GM21786 (cell line): Measurements from ENCODE around the gene NEXN.

Source experiments
- ATAC-seq: cut with Tn5 transposase; IDR thresholded peaks from one replicate; pipeline ENCODE4 v1.9.1; 2021; ENCODE audit not compliant: unreplicated experiment

NEXN gene

DNA sequence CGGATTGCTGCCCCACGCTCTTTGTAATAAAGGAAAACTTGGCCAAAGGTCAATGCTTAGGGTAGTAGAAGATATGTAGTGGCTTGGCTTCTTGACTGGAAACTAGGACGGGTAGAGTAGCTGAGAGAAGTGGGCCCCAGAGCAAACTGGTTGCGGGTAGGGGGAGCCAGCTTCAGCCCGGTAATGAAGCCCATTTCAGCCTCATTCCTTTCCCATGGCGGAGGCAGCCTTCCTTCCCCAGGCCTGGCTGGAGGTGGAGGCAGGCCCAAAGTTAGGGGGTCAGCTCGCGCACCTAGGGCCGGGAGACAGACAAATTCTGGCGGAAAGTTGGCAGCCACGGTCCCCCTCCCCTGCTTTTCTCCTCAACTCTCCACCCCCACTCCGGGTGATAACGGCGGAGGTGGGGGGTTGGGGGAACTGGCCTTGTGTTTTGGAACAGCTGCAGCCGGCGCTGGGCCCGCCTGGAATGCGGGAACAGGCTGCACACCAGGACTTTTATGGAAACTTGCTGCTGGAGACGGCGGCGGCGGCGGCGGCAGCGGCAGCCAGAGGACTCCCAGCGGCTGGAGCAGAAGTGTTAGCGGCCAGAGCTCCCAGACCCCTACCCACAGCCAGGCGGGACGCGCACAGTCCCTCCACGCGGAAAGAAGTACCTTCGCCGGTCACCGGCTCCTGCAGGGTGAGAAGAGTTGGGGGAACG, at the start of gene NEXN:
Gene NEXN, plus strand, starts transcription at position 544 of the 700 bp plus-strand sequence. CDS start 27,483 bp downstream, outside the sequence.
- ATAC-seq, result no peak

GRCh38 chr1:77841574-77841973, 46.9 kb upstream of the NEXN start:
- ATAC-seq, result no peak

- ATAC-seq, result no peak
Observed at GRCh38 chr1:77845951-77846350, 42.5 kb upstream of the NEXN start.

DNA sequence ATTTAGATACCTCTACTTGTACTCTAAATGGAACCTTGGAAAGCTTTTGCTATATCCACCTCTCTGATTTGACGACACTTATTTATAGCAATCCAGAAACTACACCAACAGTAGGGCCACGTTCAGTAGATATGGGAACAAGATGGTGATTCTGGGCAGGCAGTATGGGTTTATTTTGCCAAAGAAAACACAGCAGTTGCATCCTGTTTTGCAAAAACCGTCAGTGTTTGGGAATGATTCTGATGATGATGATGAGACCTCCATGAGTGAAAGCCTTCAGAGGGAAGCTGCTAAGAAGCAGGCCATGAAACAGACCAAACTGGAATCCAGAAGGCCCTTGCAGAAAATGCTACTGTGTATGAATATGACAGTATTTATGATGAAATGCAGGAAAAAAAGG, 41.5 kb upstream of the NEXN start:
- no peak for ATAC-seq

DNA sequence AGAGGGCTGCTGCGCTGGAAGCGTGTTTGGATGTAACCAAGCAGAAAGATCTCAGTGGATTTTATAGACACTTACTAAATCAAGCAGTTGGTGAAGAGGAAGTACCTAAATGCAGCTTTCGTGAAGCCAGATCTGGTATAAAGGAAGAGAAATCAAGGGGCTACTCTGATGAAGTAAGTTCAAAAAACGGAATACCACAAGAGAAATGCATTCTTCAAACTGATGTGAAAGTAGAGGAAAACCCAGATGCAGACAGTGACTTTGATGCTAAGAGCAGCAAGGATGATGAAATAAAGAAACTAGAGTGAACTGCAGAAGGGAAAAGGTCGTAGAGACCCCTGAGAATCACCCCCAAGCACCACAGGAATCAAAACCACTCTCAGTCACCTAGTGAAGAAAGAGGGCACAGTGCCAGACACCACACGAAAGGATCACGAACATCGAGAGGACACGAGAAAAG, 40.8 kb upstream of the NEXN start:
- peak; percentile 43 for ATAC-seq

DNA sequence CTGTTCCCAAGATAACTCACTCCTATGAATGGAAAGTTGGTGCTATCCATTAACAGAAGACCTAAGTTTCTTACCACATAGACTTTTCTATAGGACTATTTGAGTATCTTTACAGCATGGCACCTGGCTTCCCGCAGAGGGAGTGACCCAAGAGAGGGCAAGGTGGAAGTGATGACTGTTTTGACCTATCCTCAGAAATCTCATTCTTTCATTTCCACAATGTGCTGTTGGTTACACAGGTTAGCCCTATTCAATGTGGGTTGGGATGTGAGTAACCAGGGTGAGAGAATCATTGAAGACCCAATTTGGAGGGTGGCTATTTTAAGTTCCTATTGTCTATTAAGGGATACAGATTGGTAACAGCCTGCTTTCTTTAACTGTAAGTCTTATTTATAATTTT, 38.3 kb upstream of the NEXN start:
- ATAC-seq, result no peak

DNA sequence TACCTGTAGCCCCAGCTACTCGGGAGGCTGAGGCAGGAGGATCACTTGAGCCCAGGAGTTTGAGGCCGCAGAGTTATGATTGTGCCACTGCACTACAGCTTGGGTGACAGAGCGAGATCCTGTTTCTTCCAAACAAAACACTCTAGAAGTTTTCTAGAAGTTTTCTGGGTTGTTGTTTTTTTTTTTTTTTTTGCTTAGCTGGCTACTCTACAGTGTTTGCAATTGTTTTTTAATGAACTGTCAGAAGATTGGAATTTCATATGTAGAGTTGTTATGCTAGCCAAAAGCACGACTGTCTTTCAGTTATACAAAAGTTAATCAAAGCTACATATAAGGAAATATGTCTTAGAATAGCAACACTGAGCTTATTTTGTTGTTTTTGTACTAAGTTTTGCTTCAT, 30.9 kb upstream of the NEXN start:
- no peak for ATAC-seq

- no peak for ATAC-seq
Observed at GRCh38 chr1:77858725-77859124, 29.7 kb upstream of the NEXN start.

- ATAC-seq, result no peak
Observed at GRCh38 chr1:77859248-77859647, 29.2 kb upstream of the NEXN start.

DNA sequence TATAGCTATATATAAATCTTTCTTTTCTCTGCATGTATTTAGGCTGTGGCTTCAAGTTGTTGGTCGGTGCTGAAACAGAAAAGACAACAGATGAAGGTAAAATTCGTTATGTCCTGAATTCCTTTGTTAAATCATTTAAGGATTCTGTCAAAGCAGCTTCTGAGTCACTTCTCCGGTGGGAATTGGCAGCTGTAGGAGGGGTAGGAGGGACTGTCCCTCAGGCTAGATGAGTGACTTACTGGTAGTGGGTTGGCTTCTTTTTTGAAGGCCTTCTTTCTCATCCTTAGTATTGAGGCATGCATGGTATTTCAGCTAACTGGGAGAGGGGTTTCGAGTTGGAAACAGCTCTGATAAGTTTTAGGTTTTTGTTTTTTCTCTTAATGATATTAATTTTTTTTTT, 22.1 kb upstream of the NEXN start:
- no peak for ATAC-seq

DNA sequence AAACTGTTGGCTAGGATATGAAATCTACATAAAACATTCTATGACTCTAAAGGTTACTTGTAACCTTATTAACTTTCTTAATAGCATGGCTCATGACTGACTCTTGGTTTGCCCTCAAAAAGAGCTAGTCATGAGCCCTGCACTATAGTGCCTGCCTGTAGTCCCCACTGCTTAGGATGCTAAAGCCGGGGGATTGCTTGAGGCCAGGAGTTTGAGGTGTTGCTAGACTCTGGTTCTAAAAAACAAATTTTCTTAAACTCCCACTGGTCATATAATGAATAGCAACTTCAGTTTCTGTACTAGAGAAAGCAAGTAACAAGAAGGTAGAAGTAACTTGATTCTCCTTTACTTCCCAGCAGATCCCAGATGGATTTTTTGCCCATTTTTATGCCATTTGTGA, 15.8 kb upstream of the NEXN start:
- ATAC-seq, result no peak

DNA sequence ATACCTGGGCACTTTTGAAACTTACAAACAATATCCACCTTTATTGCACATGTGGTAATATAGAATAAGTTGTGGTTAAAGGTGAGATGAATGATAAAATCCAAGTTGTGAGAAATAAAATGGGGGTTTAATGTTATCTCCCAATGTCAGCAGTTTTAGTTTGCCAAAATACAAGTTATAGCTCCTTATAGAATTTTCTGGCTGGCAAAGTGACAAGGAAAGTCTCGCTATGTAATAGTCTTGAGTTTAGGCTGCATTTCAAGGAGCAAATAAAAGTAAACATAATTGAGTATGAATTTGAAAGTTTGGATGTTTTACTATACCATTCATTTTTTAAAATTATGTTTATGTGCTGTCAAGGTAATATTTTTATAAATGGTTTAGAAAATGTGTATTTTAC, 15.0 kb upstream of the NEXN start:
- ATAC-seq, result no peak

DNA sequence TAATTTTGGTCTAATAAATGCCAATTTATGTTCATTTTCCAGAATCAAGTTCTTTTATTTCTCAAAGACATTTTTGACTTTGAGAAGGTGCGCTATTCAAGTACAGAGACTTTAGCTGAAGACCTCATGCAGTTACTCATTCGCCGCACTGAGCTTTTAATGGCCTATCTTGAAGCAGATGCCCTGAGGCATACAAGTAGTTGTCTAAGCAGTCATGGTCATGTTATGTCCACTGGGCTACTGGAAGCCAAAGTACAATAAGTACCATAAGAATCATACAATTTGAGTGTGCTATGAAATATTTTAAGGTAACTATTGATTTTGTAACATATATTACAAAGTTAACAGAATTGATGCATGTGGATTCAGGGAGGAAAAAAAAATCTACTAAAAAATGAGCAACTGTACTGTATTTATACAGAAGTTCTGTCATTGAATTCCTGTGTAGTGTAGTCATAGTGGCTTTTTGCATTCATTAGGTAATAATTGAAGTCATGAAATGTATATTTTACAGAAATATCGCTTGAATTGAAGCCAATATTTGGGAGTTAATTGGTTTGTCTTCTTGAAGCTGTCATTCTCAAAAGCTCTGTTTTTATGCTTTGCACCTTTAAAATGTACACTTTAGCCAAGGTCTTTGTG, 13.5 kb upstream of the NEXN start:
- no peak for ATAC-seq

DNA sequence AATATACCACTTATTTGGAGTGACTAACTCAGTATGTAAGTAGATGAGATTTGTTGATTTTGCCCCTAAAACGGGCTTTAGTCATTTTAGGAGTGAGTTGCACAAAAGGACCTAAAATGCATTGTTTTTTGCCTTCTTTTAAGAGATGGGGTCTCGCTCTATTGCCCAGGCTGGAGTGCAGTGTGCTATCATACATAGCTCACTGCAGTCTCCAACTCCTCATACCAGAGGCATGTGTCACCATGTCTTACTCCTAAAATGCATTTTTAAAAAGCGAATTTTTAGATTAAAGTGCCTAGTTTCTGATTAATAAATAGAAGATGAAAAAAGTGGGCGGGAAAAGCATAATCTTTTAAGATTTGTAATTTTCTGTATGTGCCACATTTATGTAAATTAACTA, 11.5 kb upstream of the NEXN start:
- ATAC-seq, result no peak

- ATAC-seq, result no peak
Observed at GRCh38 chr1:77881061-77881460, 7.4 kb upstream of the NEXN start.

- ATAC-seq, result no peak
Observed at GRCh38 chr1:77882411-77882810, 6.0 kb upstream of the NEXN start.

GRCh38 chr1:77888781-77889642, 588 bp downstream of the NEXN start:
- ATAC-seq, result peak; percentile 70

DNA sequence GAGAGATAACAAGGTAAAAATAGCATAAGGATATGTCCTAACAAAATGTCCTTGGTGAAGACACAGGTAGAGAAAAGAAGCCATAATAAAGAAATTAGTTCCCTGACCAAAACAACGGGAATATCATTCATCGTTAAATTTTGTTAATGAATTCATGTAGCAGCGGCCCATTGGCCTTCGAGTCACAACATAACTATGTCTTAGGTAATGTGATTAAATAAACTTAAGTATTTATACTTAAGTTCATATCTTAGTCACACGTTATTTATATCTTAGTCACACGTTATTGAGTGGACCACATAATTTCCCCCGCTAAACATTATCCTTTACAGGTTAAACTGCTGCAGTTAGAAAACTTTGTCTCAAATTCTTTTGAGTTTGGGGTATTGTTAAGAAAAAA, 1.2 kb downstream of the NEXN start:
- ATAC-seq, result no peak

GRCh38 chr1:77891200-77891599, 2.8 kb downstream of the NEXN start:
- ATAC-seq, result no peak

GRCh38 chr1:77899647-77900320, 11.4 kb downstream of the NEXN start:
- ATAC-seq, result no peak

GRCh38 chr1:77900687-77901293, 12.4 kb downstream of the NEXN start:
- peak; percentile 53 for ATAC-seq
